Tibial artery (tissue), 4 donors: ENCODE measurements around the gene ANKRD55.
"Not testable (repeated sequence)": the region's sequence is repeated elsewhere in the genome, so short reads cannot be mapped to it uniquely, and the experiment has no call there.

Experiments used
- DNase-seq, 2 donors: peaks; one replicate each; pipeline ENCODE4 v3.0.0-alpha.2; 2019
- H3K27ac ChIP-seq, 2 donors: fragments of 200-600 bp; sonication (generic) in 1 of 2; 1 replicate in 1 of 2; 2 replicates in 1 of 2; pipeline ENCODE4 v1.5.1; 2018 to 2019; ENCODE audit warnings: mild to moderate bottlenecking in 1 of 2
- H3K27me3 ChIP-seq, 2 donors: fragments of 200-600 bp; sonication (generic) in 1 of 2; one replicate each; pipeline versions ENCODE4 v1.5.1 to v1.6.0; 2016 to 2019
- H3K36me3 ChIP-seq, 3 donors: fragments of 200-600 bp; sonication (generic) in 2 of 3; one replicate each; pipeline ENCODE4 v1.5.1; 2016 to 2019; ENCODE audit warnings: mild to moderate bottlenecking in 2 of 3
- H3K4me1 ChIP-seq, 4 donors: fragments of 200-600 bp; sonication (generic) in 2 of 4; 1 replicate in 3 of 4; 2 replicates in 1 of 4; pipeline ENCODE4 v1.5.1; 2016 to 2019
- H3K4me3 ChIP-seq, 2 donors: fragments of 200-600 bp; sonication (generic) in 1 of 2; 1 replicate in 1 of 2; 2 replicates in 1 of 2; pipeline ENCODE4 v1.5.1; 2018 to 2019; ENCODE audit warnings: mild to moderate bottlenecking in 2 of 2
- H3K9me3 ChIP-seq, 3 donors: fragments of 200-600 bp; sonication (generic) in 1 of 3; one replicate each; pipeline ENCODE4 v1.5.1; 2016 to 2019
- CTCF ChIP-seq, 2 experiments: fragments of 200-600 bp in 1 of 2; fragments of 450-650 bp in 1 of 2; IDR thresholded peaks; one replicate each; pipeline ENCODE4 v1.5.1; 2017 to 2019; ENCODE audit warnings: antibody characterized with exemption in 2 of 2, mild to moderate bottlenecking in 1 of 2, moderate library complexity in 1 of 2
- intact Hi-C: fragments of 100-400 bp; cut with DNase I; formaldehyde crosslinking; loops from one replicate; pipeline ENCODE4 v1.15.0; 2023; ENCODE audit warnings: low total_unique reads

ANKRD55 gene

GRCh38 chr5:56251918-56252553 is 18.9 kb upstream of the ANKRD55 start:
- Histone ChIP-seq H3K4me3 (no peak overlapping the region), H3K36me3 (no peaks in the 10 kb centered on the region), H3K27ac (no peak overlapping the region), H3K27me3 (no peaks in the 10 kb centered on the region), H3K9me3 (no peaks in the 10 kb centered on the region), H3K4me1 (peaks cover 0 to 12% (median 0%) of the 10 kb centered on the region in 4 donors)
- intact Hi-C loops = no loop called here
- DNase-seq = no peak
- no peak for TF ChIP-seq CTCF (IDR thresholded peaks at IDR 0.05)

GRCh38 chr5:56251440-56251839 is 18.3 kb upstream of the ANKRD55 start:
- H3K9me3 ChIP-seq = no peaks in the 10 kb centered on the region
- H3K4me3 ChIP-seq = no peak overlapping the region
- no peak for DNase-seq
- peaks cover 0 to 14% (median 0%) of the 10 kb centered on the region in 4 donors for H3K4me1 ChIP-seq
- no peak overlapping the region for H3K27ac ChIP-seq
- H3K27me3 ChIP-seq = no peaks in the 10 kb centered on the region
- intact Hi-C loops = no loop called here
- no peaks in the 10 kb centered on the region for H3K36me3 ChIP-seq
- TF ChIP-seq CTCF (IDR thresholded peaks at IDR 0.05) = no peak

GRCh38 chr5:56250011-56250410 is 16.9 kb upstream of the ANKRD55 start:
- intact Hi-C loops = no loop called here
- Histone ChIP-seq H3K4me1 (peaks cover 0 to 14% (median 0%) of the 10 kb centered on the region in 4 donors), H3K27ac (no peak overlapping the region), H3K4me3 (no peak overlapping the region), H3K36me3 (no peaks in the 10 kb centered on the region), H3K9me3 (no peaks in the 10 kb centered on the region), H3K27me3 (no peaks in the 10 kb centered on the region)
- DNase-seq = no peak
- no peak for TF ChIP-seq CTCF (IDR thresholded peaks at IDR 0.05)

GRCh38 chr5:56249085-56249484 is 16.0 kb upstream of the ANKRD55 start:
- H3K4me3 ChIP-seq, H3K36me3 ChIP-seq, intact Hi-C loops, H3K9me3 ChIP-seq, H3K27ac ChIP-seq, DNase-seq, H3K27me3 ChIP-seq: not testable (repeated sequence)
- H3K4me1 ChIP-seq = peaks cover 0 to 14% (median 0%) of the 10 kb centered on the region in 4 donors

- Histone ChIP-seq H3K4me1 (peaks cover 0 to 14% (median 0%) of the 10 kb centered on the region in 4 donors), H3K27ac (peak overlapping the region in 1 of 2 donors; percentile 18), H3K27me3 (no peaks in the 10 kb centered on the region), H3K36me3 (no peaks in the 10 kb centered on the region), H3K9me3 (peaks cover 0 to 3% (median 0%) of the 10 kb centered on the region in 3 donors), H3K4me3 (no peak overlapping the region)
- no peak for DNase-seq
- no peak for TF ChIP-seq CTCF (IDR thresholded peaks at IDR 0.05)
- intact Hi-C loops = no loop called here
Measured at GRCh38 chr5:56247592-56247991, 14.5 kb upstream of the ANKRD55 start.

- no peak for TF ChIP-seq CTCF (IDR thresholded peaks at IDR 0.05)
- DNase-seq = no peak
- Histone ChIP-seq H3K36me3 (no peaks in the 10 kb centered on the region), H3K4me1 (peaks cover 0 to 14% (median 0%) of the 10 kb centered on the region in 4 donors), H3K4me3 (no peak overlapping the region), H3K9me3 (peaks cover 0 to 8% (median 0%) of the 10 kb centered on the region in 3 donors), H3K27me3 (no peaks in the 10 kb centered on the region), H3K27ac (no peak overlapping the region)
- intact Hi-C loops = no loop called here
Measured at GRCh38 chr5:56246769-56247168, 13.6 kb upstream of the ANKRD55 start.
